ENCODE data around the gene CPNE4.
"Not testable (repeated sequence)": the region's sequence is repeated elsewhere in the genome, so short reads cannot be mapped to it uniquely, and the experiment has no call there.

Gene CPNE4

GRCh38 chr3:131972550-131972949 lies 62.3 kb downstream of the CPNE4 start:
- Histone ChIP-seq H3K27ac (ENCODE audit: low read depth, low read length) (no peak overlapping the region), H3K9me3 (ENCODE audit: control insufficient read depth in 1 of 2, low read length in 2 of 2) (no peaks in the 10 kb centered on the region), H3K4me1 (ENCODE audit: control insufficient read depth in 1 of 2, insufficient read depth in 2 of 2, low read length in 2 of 2) (no peaks in the 10 kb centered on the region), H3K36me3 (ENCODE audit: control insufficient read depth in 1 of 2, insufficient read depth in 2 of 2, low read length in 2 of 2) (no peaks in the 10 kb centered on the region), H3K9ac (ENCODE audit: low read depth in 1 of 2, low read length in 2 of 2) (no peak overlapping the region), H3K27me3 (ENCODE audit: control insufficient read depth in 1 of 2, insufficient read depth in 2 of 2, low read length in 2 of 2) (no peaks in the 10 kb centered on the region), H3K4me3 (ENCODE audit: low read depth in 1 of 2, low read length in 2 of 2) (no peak overlapping the region)

GRCh38 chr3:131972091-131972490 lies 62.7 kb downstream of the CPNE4 start:
- Histone ChIP-seq H3K9me3 (ENCODE audit: control insufficient read depth in 1 of 2, low read length in 2 of 2) (no peaks in the 10 kb centered on the region), H3K4me3 (ENCODE audit: low read depth in 1 of 2, low read length in 2 of 2) (no peak overlapping the region), H3K27ac (ENCODE audit: low read depth, low read length) (no peak overlapping the region), H3K27me3 (ENCODE audit: control insufficient read depth in 1 of 2, insufficient read depth in 2 of 2, low read length in 2 of 2) (no peaks in the 10 kb centered on the region), H3K36me3 (ENCODE audit: control insufficient read depth in 1 of 2, insufficient read depth in 2 of 2, low read length in 2 of 2) (no peaks in the 10 kb centered on the region), H3K9ac (ENCODE audit: low read depth in 1 of 2, low read length in 2 of 2) (no peak overlapping the region), H3K4me1 (ENCODE audit: control insufficient read depth in 1 of 2, insufficient read depth in 2 of 2, low read length in 2 of 2) (no peaks in the 10 kb centered on the region)

GRCh38 chr3:131963442-131963841 lies 71.4 kb downstream of the CPNE4 start:
- not testable (repeated sequence) for H3K27ac ChIP-seq (ENCODE audit: low read depth, low read length); H3K36me3 ChIP-seq (ENCODE audit: control insufficient read depth in 1 of 2, insufficient read depth in 2 of 2, low read length in 2 of 2); H3K9me3 ChIP-seq (ENCODE audit: control insufficient read depth in 1 of 2, low read length in 2 of 2); H3K4me1 ChIP-seq (ENCODE audit: control insufficient read depth in 1 of 2, insufficient read depth in 2 of 2, low read length in 2 of 2); H3K4me3 ChIP-seq (ENCODE audit: low read depth in 1 of 2, low read length in 2 of 2); H3K27me3 ChIP-seq (ENCODE audit: control insufficient read depth in 1 of 2, insufficient read depth in 2 of 2, low read length in 2 of 2); H3K9ac ChIP-seq (ENCODE audit: low read depth in 1 of 2, low read length in 2 of 2)

- Histone ChIP-seq H3K27ac (ENCODE audit: low read depth, low read length) (no peak overlapping the region), H3K27me3 (ENCODE audit: control insufficient read depth in 1 of 2, insufficient read depth in 2 of 2, low read length in 2 of 2) (no peaks in the 10 kb centered on the region), H3K4me3 (ENCODE audit: low read depth in 1 of 2, low read length in 2 of 2) (no peak overlapping the region), H3K9me3 (ENCODE audit: control insufficient read depth in 1 of 2, low read length in 2 of 2) (no peaks in the 10 kb centered on the region), H3K36me3 (ENCODE audit: control insufficient read depth in 1 of 2, insufficient read depth in 2 of 2, low read length in 2 of 2) (no peaks in the 10 kb centered on the region), H3K9ac (ENCODE audit: low read depth in 1 of 2, low read length in 2 of 2) (no peak overlapping the region), H3K4me1 (ENCODE audit: control insufficient read depth in 1 of 2, insufficient read depth in 2 of 2, low read length in 2 of 2) (no peaks in the 10 kb centered on the region)
These were observed 71.8 kb downstream of the CPNE4 start for GRCh38 chr3:131962982-131963381.

GRCh38 chr3:131960324-131960723 lies 74.5 kb downstream of the CPNE4 start:
- no peaks in the 10 kb centered on the region for H3K36me3 ChIP-seq (ENCODE audit: control insufficient read depth in 1 of 2, insufficient read depth in 2 of 2, low read length in 2 of 2)
- H3K27me3 ChIP-seq (ENCODE audit: control insufficient read depth in 1 of 2, insufficient read depth in 2 of 2, low read length in 2 of 2): no peaks in the 10 kb centered on the region
- no peak overlapping the region for H3K27ac ChIP-seq (ENCODE audit: low read depth, low read length)
- no peak overlapping the region for H3K9ac ChIP-seq (ENCODE audit: low read depth in 1 of 2, low read length in 2 of 2)
- H3K4me1 ChIP-seq (ENCODE audit: control insufficient read depth in 1 of 2, insufficient read depth in 2 of 2, low read length in 2 of 2): no peaks in the 10 kb centered on the region
- H3K9me3 ChIP-seq (ENCODE audit: control insufficient read depth in 1 of 2, low read length in 2 of 2): no peaks in the 10 kb centered on the region
- no peak overlapping the region for H3K4me3 ChIP-seq (ENCODE audit: low read depth in 1 of 2, low read length in 2 of 2)

- no peak overlapping the region for H3K27ac ChIP-seq (ENCODE audit: low read depth, low read length)
- no peaks in the 10 kb centered on the region for H3K27me3 ChIP-seq (ENCODE audit: control insufficient read depth in 1 of 2, insufficient read depth in 2 of 2, low read length in 2 of 2)
- no peaks in the 10 kb centered on the region for H3K9me3 ChIP-seq (ENCODE audit: control insufficient read depth in 1 of 2, low read length in 2 of 2)
- no peak overlapping the region for H3K9ac ChIP-seq (ENCODE audit: low read depth in 1 of 2, low read length in 2 of 2)
- H3K4me1 ChIP-seq (ENCODE audit: control insufficient read depth in 1 of 2, insufficient read depth in 2 of 2, low read length in 2 of 2): no peaks in the 10 kb centered on the region
- H3K4me3 ChIP-seq (ENCODE audit: low read depth in 1 of 2, low read length in 2 of 2): no peak overlapping the region
- no peaks in the 10 kb centered on the region for H3K36me3 ChIP-seq (ENCODE audit: control insufficient read depth in 1 of 2, insufficient read depth in 2 of 2, low read length in 2 of 2)
These were observed 76.8 kb downstream of the CPNE4 start for GRCh38 chr3:131957980-131958379.

- Histone ChIP-seq H3K4me1 (ENCODE audit: control insufficient read depth in 1 of 2, insufficient read depth in 2 of 2, low read length in 2 of 2) (no peaks in the 10 kb centered on the region), H3K9me3 (ENCODE audit: control insufficient read depth in 1 of 2, low read length in 2 of 2) (no peaks in the 10 kb centered on the region), H3K36me3 (ENCODE audit: control insufficient read depth in 1 of 2, insufficient read depth in 2 of 2, low read length in 2 of 2) (no peaks in the 10 kb centered on the region), H3K27me3 (ENCODE audit: control insufficient read depth in 1 of 2, insufficient read depth in 2 of 2, low read length in 2 of 2) (no peaks in the 10 kb centered on the region), H3K27ac (ENCODE audit: low read depth, low read length) (no peak overlapping the region), H3K4me3 (ENCODE audit: low read depth in 1 of 2, low read length in 2 of 2) (no peak overlapping the region), H3K9ac (ENCODE audit: low read depth in 1 of 2, low read length in 2 of 2) (no peak overlapping the region)
These were observed 77.3 kb downstream of the CPNE4 start for GRCh38 chr3:131957511-131957910.

GRCh38 chr3:131948806-131949205 lies 86.0 kb downstream of the CPNE4 start:
- H3K4me3 ChIP-seq (ENCODE audit: low read depth in 1 of 2, low read length in 2 of 2): no peak overlapping the region
- no peak overlapping the region for H3K27ac ChIP-seq (ENCODE audit: low read depth, low read length)
- H3K4me1 ChIP-seq (ENCODE audit: control insufficient read depth in 1 of 2, insufficient read depth in 2 of 2, low read length in 2 of 2): no peaks in the 10 kb centered on the region
- H3K27me3 ChIP-seq (ENCODE audit: control insufficient read depth in 1 of 2, insufficient read depth in 2 of 2, low read length in 2 of 2): no peaks in the 10 kb centered on the region
- no peaks in the 10 kb centered on the region for H3K9me3 ChIP-seq (ENCODE audit: control insufficient read depth in 1 of 2, low read length in 2 of 2)
- no peaks in the 10 kb centered on the region for H3K36me3 ChIP-seq (ENCODE audit: control insufficient read depth in 1 of 2, insufficient read depth in 2 of 2, low read length in 2 of 2)
- no peak overlapping the region for H3K9ac ChIP-seq (ENCODE audit: low read depth in 1 of 2, low read length in 2 of 2)

GRCh38 chr3:131944676-131945075 lies 90.1 kb downstream of the CPNE4 start:
- Histone ChIP-seq H3K27me3 (ENCODE audit: control insufficient read depth in 1 of 2, insufficient read depth in 2 of 2, low read length in 2 of 2) (no peaks in the 10 kb centered on the region), H3K36me3 (ENCODE audit: control insufficient read depth in 1 of 2, insufficient read depth in 2 of 2, low read length in 2 of 2) (no peaks in the 10 kb centered on the region), H3K9me3 (ENCODE audit: control insufficient read depth in 1 of 2, low read length in 2 of 2) (no peaks in the 10 kb centered on the region)

GRCh38 chr3:131933665-131934064 lies 101.1 kb downstream of the CPNE4 start:
- Histone ChIP-seq H3K9me3 (ENCODE audit: control insufficient read depth in 1 of 2, low read length in 2 of 2) (no peaks in the 10 kb centered on the region), H3K27ac (ENCODE audit: low read depth, low read length) (no peak overlapping the region), H3K36me3 (ENCODE audit: control insufficient read depth in 1 of 2, insufficient read depth in 2 of 2, low read length in 2 of 2) (no peaks in the 10 kb centered on the region), H3K9ac (ENCODE audit: low read depth in 1 of 2, low read length in 2 of 2) (no peak overlapping the region), H3K27me3 (ENCODE audit: control insufficient read depth in 1 of 2, insufficient read depth in 2 of 2, low read length in 2 of 2) (no peaks in the 10 kb centered on the region), H3K4me1 (ENCODE audit: control insufficient read depth in 1 of 2, insufficient read depth in 2 of 2, low read length in 2 of 2) (no peaks in the 10 kb centered on the region), H3K4me3 (ENCODE audit: low read depth in 1 of 2, low read length in 2 of 2) (no peak overlapping the region)

More at GRCh38 chr3:131944676-131945075, 90.1 kb downstream of the CPNE4 start:
- no peaks in the 10 kb centered on the region for H3K4me1 ChIP-seq (ENCODE audit: control insufficient read depth in 1 of 2, insufficient read depth in 2 of 2, low read length in 2 of 2)
- H3K9ac ChIP-seq (ENCODE audit: low read depth in 1 of 2, low read length in 2 of 2): no peak overlapping the region
- no peak overlapping the region for H3K4me3 ChIP-seq (ENCODE audit: low read depth in 1 of 2, low read length in 2 of 2)
- no peak overlapping the region for H3K27ac ChIP-seq (ENCODE audit: low read depth, low read length)

GRCh38 chr3:131928593-131928992 lies 106.2 kb downstream of the CPNE4 start:
- Histone ChIP-seq H3K27me3 (ENCODE audit: control insufficient read depth in 1 of 2, insufficient read depth in 2 of 2, low read length in 2 of 2) (no peaks in the 10 kb centered on the region), H3K27ac (ENCODE audit: low read depth, low read length) (no peak overlapping the region), H3K9me3 (ENCODE audit: control insufficient read depth in 1 of 2, low read length in 2 of 2) (no peaks in the 10 kb centered on the region), H3K36me3 (ENCODE audit: control insufficient read depth in 1 of 2, insufficient read depth in 2 of 2, low read length in 2 of 2) (no peaks in the 10 kb centered on the region), H3K4me1 (ENCODE audit: control insufficient read depth in 1 of 2, insufficient read depth in 2 of 2, low read length in 2 of 2) (no peaks in the 10 kb centered on the region), H3K9ac (ENCODE audit: low read depth in 1 of 2, low read length in 2 of 2) (no peak overlapping the region), H3K4me3 (ENCODE audit: low read depth in 1 of 2, low read length in 2 of 2) (no peak overlapping the region)
